Stimulated activated CD4-positive, alpha-beta T cell treated with anti-CD3 and anti-CD28 coated beads, Interleukin-15, amount 100 ng/mL, for 1 hour (primary cell): ENCODE data around the gene KRT40.

ENCODE experiments used
- DNase-seq, 2 donors: peaks; one replicate each; pipeline ENCODE4 v3.0.0-alpha.2; 2020; ENCODE audit warnings: low read depth in 1 of 2, low spot score in 1 of 2

Gene KRT40

DNA sequence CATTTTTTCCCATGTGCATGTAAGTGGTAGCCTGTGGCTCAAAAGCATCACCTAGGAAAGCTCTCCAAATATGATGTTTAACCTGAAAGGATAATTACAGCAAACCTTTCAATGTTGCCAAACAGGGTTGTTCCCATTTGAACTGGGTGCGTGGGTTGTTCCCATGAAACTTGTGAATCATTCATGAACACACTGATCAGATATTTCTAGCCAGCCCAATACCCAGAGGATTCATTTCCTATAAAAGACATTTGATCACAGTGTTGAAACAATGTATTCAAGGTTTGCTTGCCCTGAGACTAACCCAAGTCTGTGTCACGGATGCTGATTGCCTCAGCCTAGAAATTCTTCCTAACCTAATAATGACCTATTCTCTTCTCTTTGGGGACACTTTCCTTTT is 30.2 kb downstream of the KRT40 start:
- no peak for DNase-seq

DNA sequence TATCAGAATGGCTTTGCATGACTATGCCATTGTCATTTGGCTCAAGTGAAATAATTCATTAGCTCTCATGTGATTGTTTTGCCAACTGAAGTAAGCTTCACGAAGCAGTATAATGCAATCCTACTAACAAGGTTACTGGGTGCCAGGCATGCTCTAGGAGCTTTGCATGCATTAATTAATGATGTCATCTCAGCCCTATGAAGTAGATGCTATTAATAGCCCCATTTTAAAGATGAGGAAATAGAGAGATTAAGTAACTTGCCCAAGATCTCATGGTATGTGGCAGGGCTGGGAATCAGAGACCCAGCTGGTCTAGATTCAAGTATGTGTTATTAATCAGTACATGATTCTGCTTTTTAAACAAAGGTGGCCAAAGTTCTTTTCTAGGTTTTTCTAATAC is 31.5 kb downstream of the KRT40 start:
- DNase-seq: no peak

DNA sequence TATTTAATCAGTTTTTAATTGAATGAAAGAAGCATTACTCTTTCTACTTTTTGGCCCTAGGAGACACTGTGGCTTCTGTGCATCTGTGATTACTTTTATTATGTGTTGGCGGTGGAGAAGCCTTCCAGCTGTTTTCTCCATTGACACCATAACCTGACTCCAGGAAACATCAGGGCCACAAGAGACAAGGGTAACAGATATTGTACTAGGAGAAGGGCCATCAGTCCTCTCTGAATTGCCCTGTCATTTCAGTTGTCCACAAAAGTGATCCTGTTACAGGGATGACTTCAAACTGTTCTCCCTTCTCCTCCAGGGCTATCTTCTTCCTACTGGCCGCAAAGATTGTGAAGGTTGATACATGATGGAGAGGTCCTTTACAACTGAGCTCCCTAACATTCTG is 32.0 kb downstream of the KRT40 start:
- DNase-seq: no peak

DNA sequence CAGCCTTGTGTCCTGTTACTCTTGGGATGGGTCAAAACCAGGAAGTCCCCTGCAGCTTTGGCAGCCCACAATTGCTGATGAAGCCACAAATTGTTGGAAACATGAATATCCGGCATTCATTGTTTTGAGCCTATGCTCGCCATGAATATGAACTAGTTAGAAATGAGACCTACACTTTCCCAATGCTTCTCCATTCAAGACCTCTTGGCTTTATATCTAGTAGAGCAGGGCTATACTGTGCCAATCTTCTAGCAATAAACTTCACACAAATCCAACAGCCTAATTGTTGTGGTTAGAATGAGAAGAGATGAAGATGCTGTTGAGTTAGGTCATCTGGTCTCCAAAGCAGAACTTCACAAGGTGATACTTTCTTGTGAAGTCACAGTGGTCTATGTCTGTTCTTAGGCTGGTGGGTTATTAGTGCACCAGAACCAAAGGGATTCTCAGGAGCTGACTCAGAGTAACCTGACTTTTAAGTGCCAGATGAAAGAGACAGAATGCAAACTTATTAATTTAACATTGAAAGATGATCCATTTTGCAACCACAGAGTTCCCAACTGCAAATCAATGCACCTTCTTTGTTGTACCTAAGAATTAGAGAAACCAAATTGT is 33.0 kb downstream of the KRT40 start:
- no peak for DNase-seq

DNA sequence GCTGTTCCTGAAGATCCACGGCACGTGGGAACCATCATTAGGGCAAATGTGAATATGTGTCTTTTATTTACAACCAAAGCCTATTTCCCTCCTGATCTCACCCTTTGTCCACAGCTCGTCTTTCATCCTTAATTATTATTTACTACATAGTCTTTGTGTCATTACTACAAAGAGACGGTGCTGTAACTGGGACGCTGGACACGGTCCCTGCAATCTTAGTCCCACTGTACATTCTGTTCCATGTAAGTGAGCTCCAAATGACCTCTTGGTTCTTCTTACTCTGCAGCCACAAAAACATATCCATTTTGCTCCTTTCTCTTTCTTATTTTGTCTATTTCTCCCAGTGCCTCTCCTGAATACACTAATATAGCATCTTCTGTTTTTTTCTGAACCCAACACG is 34.0 kb downstream of the KRT40 start:
- DNase-seq: no peak

DNA sequence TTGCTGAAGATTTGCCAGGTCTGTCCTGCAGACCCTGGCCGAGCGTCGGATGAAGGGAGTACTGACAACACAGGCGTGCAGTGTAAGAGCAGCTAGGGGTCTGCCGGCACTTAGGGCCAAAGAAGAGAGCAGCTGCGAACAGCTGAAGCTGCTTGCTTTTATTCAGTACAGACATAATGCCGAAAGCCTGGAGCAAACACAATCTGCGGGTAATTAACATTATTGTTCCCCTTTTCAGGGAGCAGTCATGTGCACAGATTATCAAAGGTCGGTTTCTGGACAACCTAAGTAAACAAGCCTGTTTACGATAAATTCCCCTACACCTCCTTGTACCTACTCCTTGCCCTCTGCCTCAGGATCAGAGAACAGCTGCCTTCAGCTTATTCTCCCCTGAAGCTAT is 34.7 kb downstream of the KRT40 start:
- DNase-seq: no peak

DNA sequence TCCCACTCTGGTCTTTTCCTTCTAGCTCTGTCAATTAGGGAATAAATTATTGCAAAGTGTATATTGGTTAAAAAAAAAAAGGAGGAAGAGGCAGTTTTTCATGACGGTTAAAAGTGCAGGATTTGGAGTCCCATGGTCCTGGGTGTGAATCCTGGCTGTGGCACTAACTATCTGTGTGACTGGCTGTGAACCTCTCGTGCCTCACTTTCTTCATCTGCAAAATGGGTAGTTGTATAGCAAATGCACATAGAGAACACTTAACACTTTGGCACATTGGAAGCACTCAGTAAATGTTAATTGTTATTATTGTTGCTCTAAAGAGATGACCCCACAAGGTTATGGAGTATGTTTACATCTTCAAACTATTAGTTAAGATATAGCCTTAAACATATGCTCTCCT is 36.2 kb downstream of the KRT40 start:
- DNase-seq: no peak

DNA sequence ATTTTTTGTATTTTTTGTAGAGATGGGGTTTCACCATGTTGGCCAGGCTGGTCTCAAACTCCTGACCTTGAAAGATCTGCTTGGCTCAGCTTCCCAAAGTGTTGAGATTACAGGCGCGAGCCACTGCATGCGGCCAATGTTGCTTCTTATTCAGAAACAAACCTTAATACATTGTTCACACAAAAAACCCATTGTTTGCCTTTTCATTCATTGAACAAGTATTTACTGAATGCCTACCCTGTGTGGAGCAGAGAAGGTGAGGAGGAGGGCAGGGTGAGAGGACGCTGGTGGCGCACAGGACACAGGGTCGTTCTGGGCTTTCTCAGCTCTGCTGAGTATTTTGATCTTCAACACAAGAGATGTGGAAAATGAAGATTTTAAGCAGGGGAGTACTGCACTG is 38.7 kb downstream of the KRT40 start:
- DNase-seq: no peak

DNA sequence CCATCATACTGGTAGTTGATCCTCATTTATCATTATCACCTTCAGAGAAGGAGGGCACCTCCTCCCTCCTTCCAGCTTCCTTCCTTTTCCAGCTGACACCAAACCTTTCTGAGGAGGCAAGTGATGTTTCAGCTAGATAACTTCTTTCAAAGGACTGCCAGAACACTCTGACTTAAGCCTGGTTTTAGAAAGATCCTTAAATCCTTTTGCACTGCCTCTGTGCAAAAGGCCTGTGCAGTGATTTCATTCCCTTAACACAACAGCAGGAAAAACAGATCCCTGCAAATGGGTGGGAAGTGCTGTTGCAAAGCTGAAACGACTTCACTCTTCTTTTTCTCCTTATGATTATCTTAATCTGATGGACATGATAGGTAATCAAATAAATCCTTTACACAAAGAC is 39.6 kb downstream of the KRT40 start:
- no peak for DNase-seq

DNA sequence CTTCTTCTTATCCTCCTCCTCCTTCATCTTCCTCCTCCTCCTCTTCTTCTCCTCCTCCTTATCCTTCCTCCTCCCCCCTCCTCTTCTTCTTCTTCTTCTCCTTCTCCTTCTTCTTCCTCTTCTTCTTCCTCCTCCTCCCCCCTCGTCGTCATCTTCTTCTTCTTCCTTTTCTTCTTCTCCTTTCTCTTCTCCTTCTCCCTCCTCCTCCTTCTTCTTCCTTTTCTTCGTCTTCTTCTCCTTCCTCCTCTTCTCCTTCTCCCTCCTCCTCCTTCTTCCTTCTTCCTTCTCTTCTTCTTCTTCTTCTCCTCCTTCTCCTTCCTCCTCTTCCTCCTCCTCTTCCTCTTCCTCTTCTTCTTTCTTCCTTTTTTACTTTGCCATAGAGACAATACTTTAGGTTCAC is 41.6 kb downstream of the KRT40 start:
- DNase-seq: no peak

DNA sequence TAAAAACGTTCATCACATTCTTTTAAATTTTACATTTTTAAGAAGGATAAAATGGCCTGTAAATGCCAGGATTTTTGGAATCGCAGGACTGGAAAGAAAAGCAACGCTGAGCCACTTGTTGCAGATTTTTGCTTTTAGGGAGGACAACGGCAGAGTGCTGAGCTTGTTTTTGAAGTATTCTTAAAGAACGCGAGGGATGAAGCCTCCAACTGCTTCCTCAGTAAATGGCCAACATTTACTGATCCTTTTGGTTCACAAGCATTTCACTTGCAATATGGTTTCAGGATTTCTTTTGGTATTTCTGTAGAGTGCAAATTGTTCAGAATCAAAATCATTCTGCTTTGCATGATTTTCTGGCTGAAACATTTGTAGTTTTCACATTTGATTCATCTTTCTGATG is 43.9 kb downstream of the KRT40 start:
- no peak for DNase-seq

DNA sequence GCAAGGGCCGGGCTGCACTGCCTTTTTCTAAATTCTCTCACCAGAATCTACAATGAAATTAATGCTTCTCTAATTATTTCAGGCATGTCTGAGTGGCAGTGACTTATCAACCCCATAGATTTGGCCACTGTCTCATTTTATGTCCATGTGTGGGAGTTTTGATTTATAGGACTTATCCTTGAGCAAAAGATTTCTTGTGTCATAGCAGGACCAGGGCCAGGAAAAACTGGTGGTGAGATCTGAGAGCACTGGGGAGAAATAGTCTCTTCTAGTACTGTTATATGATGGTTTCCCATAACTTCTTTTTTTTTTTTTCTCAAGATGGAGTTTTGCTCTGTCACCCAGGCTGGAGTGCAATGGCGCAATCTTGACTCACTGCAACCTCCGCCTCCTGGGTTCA is 45.1 kb downstream of the KRT40 start:
- no peak for DNase-seq

DNA sequence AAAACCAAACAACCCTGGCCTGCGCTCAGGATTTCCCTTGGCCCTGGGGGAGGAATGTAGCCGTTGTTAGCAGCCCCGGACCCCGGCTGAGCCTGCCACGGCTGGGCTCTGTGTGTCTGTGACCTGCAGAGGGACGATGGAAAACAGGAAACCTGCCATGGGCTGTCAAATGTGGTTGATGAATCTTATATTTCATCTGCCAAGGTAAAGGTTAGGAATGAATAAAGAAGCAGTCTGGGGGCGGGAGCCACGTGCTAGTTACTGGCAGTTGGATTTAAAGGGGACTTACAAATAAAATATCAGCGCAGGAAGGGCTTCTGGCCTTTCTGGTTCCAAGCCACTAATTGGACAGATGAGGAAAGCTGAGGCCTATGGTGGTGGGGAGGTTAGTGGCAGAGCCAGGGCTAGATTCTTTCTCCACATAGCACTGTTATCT is 46.7 kb downstream of the KRT40 start, which contains the start of gene KRT23:
Gene KRT23, minus strand, starts transcription at position 263 of the 436 bp plus-strand sequence. CDS start 1,043 bp downstream, outside the sequence.
- DNase-seq: no peak

DNA sequence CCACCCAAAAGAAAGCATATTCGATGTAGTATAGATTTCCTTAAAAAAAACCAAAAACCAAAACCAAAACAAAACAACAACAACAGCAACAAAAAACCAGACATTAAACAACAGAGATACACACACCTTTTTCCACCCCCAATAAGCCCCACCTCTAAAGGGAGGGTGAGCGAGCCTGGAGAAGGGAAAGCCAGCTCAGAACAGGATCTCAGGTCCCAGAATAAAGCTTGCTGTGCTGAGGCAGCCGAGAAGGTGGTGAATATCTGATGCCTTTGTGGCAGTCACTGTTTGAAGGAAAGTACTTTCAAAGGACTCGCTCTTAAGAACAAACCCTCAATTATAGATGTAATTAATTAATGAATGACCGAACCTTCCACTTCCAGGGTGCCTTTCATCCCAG is 47.1 kb downstream of the KRT40 start:
- DNase-seq: no peak

DNA sequence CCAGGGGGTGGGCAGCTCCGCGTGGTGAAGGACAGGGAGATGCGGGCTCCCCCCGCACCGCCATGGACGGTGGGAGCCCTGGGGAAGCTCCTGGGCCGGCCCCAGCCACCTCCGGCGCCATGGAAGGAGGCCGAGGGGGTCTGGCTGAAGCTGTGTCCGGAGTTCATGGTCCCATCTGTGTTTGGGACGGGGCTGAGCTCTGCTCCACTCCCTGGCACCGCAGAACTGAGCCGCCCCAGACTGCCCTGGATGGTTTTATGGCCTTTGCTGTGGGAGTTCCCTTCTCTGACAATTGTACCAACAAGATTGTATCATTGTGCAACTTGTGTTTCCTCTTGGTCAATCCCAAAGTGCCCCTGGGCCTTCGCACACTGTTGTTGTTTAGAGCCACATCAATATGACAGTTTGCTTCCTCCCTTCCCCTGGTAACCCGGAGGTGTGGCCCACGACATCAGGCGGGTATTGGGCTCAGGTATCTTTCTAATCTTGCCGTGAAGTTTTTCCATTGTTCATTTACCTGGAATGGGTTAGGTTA is 47.6 kb downstream of the KRT40 start:
- no peak for DNase-seq

DNA sequence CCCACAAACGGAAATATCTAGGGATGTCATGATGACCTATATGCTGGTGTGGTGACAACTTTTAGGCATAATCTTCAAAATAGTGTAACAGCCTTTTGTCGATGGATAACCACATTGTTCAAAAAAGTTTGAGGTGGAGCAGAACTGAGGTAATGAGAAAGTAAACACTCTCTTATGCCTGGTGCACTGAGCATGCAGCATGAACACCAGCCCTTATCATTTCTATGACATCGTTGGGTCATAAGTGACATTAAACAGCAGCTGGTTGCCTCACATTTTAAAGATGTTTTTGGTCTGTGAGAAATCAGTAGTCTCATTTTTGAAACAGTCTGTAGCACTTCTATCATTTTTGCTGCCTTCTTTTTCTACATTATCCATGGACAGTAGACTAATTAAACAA is 48.5 kb downstream of the KRT40 start:
- no peak for DNase-seq

DNA sequence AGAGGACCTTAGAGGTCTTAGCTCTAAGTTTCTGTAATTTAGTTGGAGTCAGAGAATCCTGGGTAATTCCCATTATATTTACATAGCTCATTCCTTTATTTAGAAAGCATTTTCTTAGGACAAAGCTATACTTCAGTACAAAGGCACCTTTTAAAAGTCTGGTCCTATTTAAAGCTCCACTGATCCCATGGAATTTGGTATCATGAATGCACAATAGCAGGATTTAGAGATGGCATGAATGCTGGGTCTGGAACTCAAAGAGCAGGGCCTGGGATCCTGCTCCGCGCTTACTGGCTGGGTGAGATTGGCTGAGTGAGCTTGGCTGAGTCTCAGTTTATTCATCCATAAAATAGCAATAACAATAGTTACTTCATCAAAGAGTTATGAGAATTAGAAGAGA is 51.5 kb downstream of the KRT40 start:
- DNase-seq: no peak

DNA sequence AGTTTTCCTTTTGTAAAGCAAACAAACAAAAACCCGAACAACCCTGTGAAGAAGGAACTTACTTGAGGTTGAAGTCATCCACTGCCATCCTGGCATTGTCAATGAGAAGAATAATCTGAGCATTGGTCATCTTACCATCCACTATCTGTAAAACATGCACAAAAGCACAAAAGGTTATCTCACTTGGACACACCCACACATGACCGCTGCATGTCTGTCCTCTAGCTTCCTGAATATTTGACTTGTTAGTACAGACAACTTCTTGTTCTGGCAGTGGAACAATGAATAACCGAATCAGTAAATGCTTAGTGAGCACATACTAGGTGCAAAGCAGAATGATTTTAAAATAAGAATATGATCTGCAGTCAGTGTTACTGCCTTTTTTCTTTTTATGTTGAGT is 52.8 kb downstream of the KRT40 start:
- no peak for DNase-seq
